Measurements from ENCODE around the gene RHBDL2. TPM values are rescaled to one million over a fixed set of nuclear protein-coding genes. Genes with fewer than 3 reads are reported as not detected.
A peak's percentile ranks its signal among the peaks of the same experiment; 100 is the strongest.

Gene RHBDL2
- total and polyA plus RNA-seq, 2 of the 4 experiments (the other 2 are of a cell fraction): 0.36 to 0.38 TPM

DNA sequence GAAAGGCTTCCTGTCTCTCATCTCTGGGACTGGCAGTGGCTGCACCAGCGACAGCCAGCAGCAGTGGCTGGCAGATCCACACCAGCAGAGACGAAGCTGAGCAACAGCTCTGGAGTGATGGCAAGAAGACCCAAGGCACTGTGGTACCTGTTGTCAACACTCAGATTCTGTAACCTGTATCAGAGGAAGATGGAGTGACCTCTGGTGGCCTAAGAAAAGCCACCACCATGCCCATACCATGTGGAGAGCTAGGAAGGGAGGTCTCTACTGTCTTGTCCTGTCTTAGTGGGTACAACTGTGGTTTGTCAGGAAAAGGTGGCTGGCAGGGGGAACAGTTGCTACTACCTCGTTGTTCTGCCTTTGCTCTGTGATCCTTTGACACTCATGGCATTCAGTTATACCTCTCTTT, 22.5 kb upstream of the RHBDL2 start:
- no peak overlapping the region for H3K4ac ChIP-seq (ENCODE audit: low read depth, low read length)
- in situ Hi-C loops (cut with MboI; ENCODE audit: low sequenced_read_pairs) (no loop called here), intact Hi-C loops (cut with micrococcal nuclease) (loop anchor here (2.0 kb wide), 1 partner anchor 69 kb away; no protein-coding TSS in a partner anchor), dilution Hi-C loops (cut with HindIII; ENCODE audit: low sequenced_read_pairs, unreplicated experiment) (no loop called here)
- no peak overlapping the region for H4K8ac ChIP-seq (ENCODE audit: low read depth in 2 of 2, low read length in 2 of 2)
- no peaks in the 10 kb centered on the region for H3K27me3 ChIP-seq (ENCODE audit: control insufficient read depth, insufficient read depth, low read length)
- peaks cover 5% of the 10 kb centered on the region for H3K4me1 ChIP-seq (ENCODE audit: control insufficient read depth, insufficient read depth, low read length)
- ATAC-seq (ENCODE audit: low read depth) (no peak), DNase-seq (no peak)
- CTCF ChIA-PET: interaction anchor here (0.6 to 0.7 kb wide), 3 partner anchors 16 to 136 kb away, joined by 3 to 6 read pairs (median 3); no protein-coding TSS in a partner anchor
- no peak overlapping the region for H2AK5ac ChIP-seq (ENCODE audit: low read depth, low read length)
- no peak overlapping the region for H2BK120ac ChIP-seq (ENCODE audit: low read depth, low read length)
- no peak overlapping the region for H2BK15ac ChIP-seq (ENCODE audit: low read depth, low read length)
- POLR2A ChIA-PET (ENCODE audit: unreplicated experiment): no interaction called here
- no CpG with 5 or more reads among the region's 3 CpGs for WGBS, 2 experiments (ENCODE audit: extremely low coverage in 2 of 2, insufficient read length in 1 of 2)
- no peak overlapping the region for H3K23ac ChIP-seq (ENCODE audit: low read depth, low read length)
- no peak overlapping the region for H3K4me3 ChIP-seq (ENCODE audit: insufficient read depth, low read depth, low read length)
- H3K56ac ChIP-seq (ENCODE audit: extremely low read depth, insufficient read depth, low read length): no peak overlapping the region
- no peak overlapping the region for H4K5ac ChIP-seq (ENCODE audit: low read depth, low read length)
- H2BK20ac ChIP-seq (ENCODE audit: low read depth, low read length): no peak overlapping the region
- peak overlapping the region; percentile 78 for H2AK9ac ChIP-seq (replicated peaks; ENCODE audit: low read depth, low read length, poor library complexity)
- no peak overlapping the region for H3K9ac ChIP-seq (ENCODE audit: low read depth, low read length)
- H3K9me1 ChIP-seq (ENCODE audit: insufficient read depth, low read length): 0 out of 2 replicates have a peak, but pooled peaks cover 3% of the 10 kb centered on the region
- H2AFZ ChIP-seq (replicated peaks; ENCODE audit: low read length, poor library complexity): peak overlapping the region; percentile 43
- no peak overlapping the region for H3K4me2 ChIP-seq (ENCODE audit: low read depth, low read length)
- H3K79me1 ChIP-seq (ENCODE audit: low read depth in 1 of 2, low read length in 2 of 2): no peaks in the 10 kb centered on the region
- no peak for TF ChIP-seq RFX5 (IDR thresholded peaks at IDR 0.05; ENCODE audit: low read depth, low read length)
- TF ChIP-seq RAD21 (IDR thresholded peaks at IDR 0.05; ENCODE audit: low read length): no peak
- no peak for TF ChIP-seq FOS (IDR thresholded peaks at IDR 0.05; ENCODE audit: low read depth, low read length)
- H3K36me3 ChIP-seq (ENCODE audit: control insufficient read depth, insufficient read depth, low read length): no peaks in the 10 kb centered on the region
- H2BK5ac ChIP-seq (ENCODE audit: low read depth, low read length, poor library complexity, severe bottlenecking): no peak overlapping the region
- H3K9me3 ChIP-seq (ENCODE audit: control insufficient read depth, insufficient read depth, low read length): no peaks in the 10 kb centered on the region
- H4K91ac ChIP-seq (ENCODE audit: insufficient read depth, low read depth, low read length): no peak overlapping the region
- H3K27ac ChIP-seq (ENCODE audit: insufficient read depth, low read length): no peak overlapping the region
- no peak overlapping the region for H3K14ac ChIP-seq (replicated peaks; ENCODE audit: low read depth, low read length)
- H3K18ac ChIP-seq (ENCODE audit: low read depth, low read length): no peak overlapping the region
- no peaks in the 10 kb centered on the region for H4K20me1 ChIP-seq (ENCODE audit: insufficient read depth, low read length)
- BruUV-seq (replicated peaks): no TSS peak

Data from IMR-90 (cell line).